GM21723 (cell line): ENCODE results near the gene NEK11.

Experiments
- ATAC-seq: cut with Tn5 transposase; IDR thresholded peaks from one replicate; pipeline ENCODE4 v1.9.1; 2021; ENCODE audit warnings: mild to moderate bottlenecking, moderate library complexity; ENCODE audit not compliant: unreplicated experiment

NEK11 gene

GRCh38 chr3:131393868-131394267 is 367.2 kb downstream of the NEK11 start:
- no peak for ATAC-seq

- ATAC-seq = no peak
Observed at GRCh38 chr3:131394400-131394799, 367.7 kb downstream of the NEK11 start.

- no peak for ATAC-seq
Observed at GRCh38 chr3:131396170-131396569, 369.5 kb downstream of the NEK11 start.

- ATAC-seq = no peak
Observed at GRCh38 chr3:131397889-131398288, 371.2 kb downstream of the NEK11 start.
